ENCODE measurements around the gene METTL3. TPM values are rescaled to one million over a fixed set of nuclear protein-coding genes. Genes with fewer than 3 reads are reported as not detected.
"Not testable (repeated sequence)": the region's sequence is repeated elsewhere in the genome, so short reads cannot be mapped to it uniquely, and the experiment has no call there.

The METTL3 gene
- 45.0 and 49.8 TPM in 2 replicates for total RNA-seq

DNA sequence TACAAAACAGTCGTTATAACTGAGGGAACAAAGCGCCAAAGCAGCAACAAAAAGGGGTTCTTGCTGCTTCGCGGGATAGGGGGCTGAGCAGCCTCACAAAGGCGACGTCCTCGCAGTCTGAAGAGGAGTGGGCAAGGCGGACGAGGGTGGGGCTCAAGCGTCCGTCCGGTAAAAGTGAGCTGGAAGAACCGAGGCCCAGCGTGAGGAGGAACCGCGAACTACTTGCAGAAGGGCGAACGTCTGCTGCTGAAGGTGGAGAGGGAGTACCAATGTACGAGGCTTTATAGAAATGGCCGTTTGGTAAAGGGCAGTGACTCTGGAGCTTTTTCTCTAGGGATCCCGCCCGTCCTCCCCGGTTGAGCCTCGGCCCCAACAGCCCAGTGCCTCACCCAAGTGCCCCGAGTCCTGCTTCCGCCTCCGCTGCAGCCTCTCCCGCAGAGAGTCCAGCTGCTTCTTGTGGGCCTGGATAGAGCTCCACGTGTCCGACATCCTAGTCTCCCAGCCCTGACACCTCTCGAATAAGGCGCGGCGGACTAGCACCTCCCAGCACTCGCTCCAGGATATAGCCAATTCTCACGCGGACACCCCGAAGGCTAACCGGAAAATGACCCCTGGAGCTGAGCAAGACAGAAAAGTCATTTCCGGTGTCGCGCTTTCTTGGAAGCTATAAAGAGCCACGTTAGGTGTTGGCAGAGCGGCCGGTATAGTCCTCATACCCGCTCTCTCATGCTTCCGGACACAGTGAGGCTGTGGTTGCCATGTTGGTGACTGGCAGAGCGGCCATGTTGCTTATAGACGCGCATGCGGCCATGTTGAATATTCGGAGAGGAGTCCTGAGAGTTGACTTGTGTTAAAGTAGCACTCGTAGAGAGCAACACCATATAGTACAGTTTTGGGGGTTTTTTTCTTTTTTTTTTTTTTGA, at the start of gene METTL3:
METTL3 (minus strand) TSS at position 606 of the 923 bp plus-strand sequence; CDS start at position 489, 117 bp downstream.
- peak; percentile 97 for DNase-seq (ENCODE audit: extremely low read depth, low read depth, low spot score)

DNA sequence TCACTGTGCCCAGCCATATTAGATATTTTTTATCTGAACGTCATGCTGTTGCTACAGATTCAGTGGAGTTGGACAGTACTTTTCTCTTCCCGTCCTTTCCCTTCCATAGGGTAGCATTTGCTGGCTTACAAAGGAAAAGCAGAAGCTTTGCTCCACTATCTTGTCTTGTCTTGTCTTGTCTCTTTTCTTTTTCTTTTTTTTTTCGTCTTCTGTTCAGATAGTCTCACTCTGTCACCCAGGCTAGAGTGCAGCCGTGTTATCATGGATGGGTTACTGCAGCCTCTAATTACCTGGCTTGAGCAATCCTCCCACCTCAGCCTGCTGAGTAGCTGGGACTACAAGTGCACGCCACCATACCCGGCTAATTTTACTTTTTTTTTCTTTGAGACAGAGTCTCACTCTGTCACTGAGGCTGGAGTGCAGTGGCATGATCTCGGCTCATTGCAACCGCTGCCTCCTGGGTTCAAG, 47.6 kb upstream of the METTL3 start:
- no peak for DNase-seq (ENCODE audit: extremely low read depth, low read depth, low spot score)

DNA sequence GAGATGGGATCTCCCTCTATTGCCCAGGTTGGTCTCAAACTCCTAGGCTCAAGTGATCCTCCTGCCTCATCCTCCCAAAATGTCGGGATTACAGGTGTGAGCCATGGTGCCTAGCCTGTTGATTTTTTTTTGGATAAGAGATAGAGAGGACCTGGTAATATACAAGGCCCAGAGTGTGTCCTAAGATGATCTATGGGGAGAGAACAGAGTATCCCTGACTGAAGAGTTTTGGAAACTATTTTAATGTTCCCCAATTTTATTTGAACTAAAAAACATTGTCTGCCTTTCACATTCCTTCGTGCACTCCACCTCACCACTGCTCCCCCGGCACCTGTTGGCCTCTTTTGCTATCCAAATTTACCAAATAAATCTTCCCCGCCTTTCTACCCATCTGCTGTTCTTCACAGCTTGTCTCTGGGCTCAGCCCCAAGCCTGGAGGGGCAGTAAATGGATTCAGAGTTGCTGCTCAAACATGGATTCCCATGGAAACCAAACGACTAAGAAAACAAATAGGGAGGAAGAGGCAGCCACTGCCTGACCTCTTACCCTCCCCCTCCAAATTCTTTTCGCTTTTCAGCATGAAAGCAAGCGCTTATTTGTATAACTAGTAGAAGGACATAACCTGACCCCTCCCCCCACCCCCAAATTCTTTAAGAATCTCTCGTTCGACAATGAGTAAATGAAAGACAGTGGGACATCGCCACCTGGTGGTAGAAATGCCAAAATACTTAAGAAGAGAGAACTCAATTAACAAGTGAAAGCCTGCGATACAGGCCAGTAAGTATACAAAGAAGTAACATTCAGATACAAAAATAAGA, 46.2 kb upstream of the METTL3 start:
- peak; percentile 88 for DNase-seq (ENCODE audit: extremely low read depth, low read depth, low spot score)

DNA sequence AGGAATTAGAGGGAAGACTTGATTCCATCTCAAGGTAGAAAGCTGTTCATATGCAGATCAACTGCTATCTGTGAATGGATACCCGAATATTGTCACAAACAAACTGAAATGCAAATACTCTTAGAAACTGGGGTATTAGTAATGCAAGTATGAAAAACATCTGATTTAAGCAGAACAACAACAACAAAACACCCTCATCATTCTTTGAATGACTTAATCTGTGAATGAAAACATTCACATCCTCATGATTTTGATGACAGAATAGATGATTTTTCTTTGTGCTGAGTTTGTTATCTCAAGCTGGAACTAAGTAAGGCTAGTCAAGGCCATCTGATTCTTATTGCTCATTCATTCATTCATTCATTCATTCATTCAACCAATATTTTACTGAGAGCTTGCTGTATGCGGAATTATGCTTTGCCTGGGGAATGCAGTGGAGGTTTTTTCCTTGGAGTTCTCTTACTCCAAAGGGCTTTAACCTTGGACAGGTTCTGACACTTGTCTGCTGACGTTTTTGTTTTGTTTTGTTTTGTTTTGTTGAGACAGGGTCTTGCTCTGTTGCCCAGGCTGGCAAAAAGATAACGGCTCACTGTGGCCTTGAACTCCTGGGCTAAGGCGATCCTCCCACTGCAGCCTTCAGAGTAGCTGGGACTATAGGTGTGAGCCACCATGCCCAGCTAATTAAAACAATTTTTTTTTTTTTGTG, 45.4 kb upstream of the METTL3 start:
- no peak for DNase-seq (ENCODE audit: extremely low read depth, low read depth, low spot score)

DNA sequence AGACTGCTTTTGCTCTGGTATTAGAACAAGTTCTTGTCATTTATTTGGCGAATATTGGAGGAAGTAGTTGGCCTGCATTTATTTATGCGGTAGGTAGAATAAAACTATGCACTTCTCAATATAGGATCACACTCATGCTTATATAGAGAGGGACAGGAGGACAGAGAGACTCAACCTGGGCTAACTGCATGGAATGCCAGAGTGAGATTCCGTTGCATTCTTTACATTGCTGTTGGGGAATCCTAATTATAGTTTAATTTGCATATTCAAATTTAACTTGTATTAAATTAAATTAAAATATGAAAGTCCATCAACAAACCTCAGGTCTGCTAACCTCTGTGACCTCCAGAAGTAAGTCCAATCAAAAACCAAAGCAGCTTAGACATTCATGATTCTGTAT, 42.1 kb upstream of the METTL3 start:
- no peak for DNase-seq (ENCODE audit: extremely low read depth, low read depth, low spot score)

DNA sequence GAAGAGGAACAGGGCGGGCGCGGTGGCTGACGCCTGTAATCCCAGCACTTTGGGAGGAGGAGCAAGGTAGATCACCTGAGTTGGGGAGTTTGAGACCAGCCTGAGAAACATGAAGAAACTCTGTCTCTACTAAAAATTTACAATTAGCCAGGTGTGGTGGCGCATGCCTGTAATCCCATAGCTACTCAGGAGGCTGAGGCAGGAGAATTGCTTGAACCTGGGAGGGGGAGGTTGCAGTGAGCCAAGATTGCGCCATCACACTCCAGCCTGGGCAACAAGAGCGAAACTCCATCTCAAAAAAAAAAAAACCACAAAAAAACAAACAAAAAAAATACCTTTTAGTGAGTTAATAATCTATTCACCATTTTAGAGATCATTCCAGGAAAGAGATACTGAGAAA, 33.4 kb upstream of the METTL3 start:
- not testable (repeated sequence) for DNase-seq (ENCODE audit: extremely low read depth, low read depth, low spot score)

DNA sequence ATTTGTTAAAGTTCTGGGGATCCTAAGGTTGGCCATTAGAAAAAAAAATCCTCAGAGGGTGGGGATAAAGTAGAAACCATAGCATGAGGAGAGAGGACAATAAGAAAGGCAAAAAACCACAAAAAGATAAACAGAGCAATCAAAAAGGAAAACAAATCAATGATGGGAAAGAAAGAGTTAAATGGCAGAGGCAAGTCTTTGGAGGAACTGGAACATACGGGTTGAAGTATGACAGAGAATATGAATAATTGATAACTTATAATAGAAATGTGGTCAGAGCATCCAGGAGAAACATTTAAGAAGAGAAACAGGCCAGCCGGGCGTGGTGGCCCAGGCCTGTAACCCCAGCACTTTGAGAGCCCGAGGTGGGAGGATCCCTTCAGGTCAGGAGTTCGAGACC, 32.8 kb upstream of the METTL3 start:
- no peak for DNase-seq (ENCODE audit: extremely low read depth, low read depth, low spot score)

DNA sequence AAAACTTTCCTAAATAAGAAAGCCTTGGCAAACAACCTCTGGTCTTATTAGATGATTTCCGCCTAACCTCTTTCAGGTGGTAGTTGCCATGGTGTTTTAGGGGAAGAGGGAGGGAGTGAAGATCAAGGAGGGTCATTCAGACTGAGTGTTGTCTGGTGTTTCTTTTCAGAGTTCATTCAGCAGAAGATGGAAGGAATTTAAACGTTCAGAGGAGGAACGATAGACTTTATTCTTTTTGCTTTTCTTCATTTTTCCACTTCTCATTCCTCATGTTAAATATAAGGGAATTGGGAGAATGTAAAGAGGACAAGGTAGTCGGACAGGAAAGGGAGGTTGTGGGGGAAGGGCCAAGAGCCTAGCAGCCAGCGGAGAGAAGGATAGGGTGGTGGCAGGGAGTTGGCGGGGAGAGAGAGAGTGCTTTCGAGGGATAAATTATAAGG, 32.4 kb upstream of the METTL3 start:
- DNase-seq (ENCODE audit: extremely low read depth, low read depth, low spot score): no peak

DNA sequence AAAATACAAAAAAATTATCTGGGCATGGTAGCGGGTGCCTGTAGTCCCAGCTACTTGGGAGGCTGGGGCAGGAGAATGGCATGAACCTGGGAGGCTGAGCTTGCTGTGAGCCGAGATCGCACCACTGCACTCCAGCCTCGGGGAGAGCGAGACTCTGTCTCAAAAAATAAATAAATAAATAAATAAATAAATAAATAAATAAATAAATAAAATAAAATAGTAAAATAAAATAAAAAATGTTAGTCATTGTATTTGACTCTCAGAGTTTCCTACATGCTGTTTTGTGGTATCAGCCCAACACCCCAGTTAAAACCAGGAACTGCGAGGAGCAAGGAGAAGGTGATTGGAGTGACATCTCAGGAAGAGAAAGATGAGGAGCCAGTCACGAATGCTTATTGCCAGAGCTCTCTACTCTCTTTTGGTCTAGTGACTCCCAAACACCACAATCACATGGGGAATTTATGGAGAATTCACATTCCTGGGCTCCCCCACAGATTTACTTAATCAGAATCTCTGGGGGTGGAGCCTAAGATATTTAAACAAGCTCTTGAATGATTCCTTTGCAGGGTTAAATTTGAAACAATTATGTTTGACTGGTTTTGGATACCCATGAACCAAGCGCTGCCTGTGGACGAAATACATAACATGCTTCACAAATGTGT, 30.4 kb upstream of the METTL3 start:
- no peak for DNase-seq (ENCODE audit: extremely low read depth, low read depth, low spot score)

DNA sequence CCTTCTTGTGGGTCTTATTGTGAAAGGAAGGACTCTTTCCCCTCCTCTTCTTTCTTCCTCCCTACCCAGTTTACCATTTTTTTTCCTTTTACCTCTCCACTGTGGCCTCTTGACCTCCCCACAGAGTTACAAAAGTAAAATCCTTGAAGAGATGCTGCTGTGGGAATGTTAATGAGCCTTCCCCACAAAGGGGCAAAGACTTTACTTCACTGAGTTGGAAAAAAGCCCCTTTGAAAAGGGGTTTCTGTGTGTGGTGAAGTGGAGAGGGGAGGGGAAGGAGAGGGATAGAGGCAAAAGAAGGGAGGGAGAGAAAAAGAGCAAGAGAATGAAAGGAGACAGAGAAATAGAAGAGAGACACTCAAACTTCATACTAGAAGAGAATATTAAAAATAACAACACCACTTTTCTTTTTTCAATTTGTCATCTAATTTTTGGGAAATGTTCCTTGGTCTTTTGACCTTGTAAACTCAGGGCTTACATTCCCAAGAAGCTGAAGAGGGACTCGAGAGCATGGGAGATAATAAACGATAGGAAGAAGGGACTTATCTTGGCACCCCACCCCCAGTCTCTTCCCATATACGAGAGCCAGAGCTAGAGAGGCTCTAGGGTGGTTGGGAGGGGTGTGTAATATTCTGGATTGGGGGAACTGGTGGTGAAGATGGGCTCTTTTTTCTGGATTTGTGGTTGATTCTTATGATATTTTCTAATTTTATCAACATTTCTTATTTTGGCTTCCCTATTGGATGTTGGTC, 28.2 kb upstream of the METTL3 start:
- no peak for DNase-seq (ENCODE audit: extremely low read depth, low read depth, low spot score)

DNA sequence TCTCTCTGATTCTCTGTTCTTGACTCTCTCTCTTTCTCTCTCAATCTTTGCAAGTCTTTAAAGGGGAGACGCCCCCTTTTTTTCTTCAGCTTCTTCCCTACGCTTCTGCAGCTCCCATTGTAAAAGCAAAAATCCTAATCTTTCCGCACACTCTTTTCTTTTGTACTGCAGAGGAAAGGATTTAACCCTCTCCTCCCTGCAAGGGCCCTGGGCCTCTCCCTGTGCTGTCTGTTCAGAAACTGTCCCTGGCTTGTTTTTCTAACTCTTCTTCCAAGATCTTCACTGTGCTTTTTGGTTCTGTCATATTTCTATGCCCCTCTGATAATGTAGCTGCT, 25.9 kb upstream of the METTL3 start:
- DNase-seq (ENCODE audit: extremely low read depth, low read depth, low spot score): no peak

DNA sequence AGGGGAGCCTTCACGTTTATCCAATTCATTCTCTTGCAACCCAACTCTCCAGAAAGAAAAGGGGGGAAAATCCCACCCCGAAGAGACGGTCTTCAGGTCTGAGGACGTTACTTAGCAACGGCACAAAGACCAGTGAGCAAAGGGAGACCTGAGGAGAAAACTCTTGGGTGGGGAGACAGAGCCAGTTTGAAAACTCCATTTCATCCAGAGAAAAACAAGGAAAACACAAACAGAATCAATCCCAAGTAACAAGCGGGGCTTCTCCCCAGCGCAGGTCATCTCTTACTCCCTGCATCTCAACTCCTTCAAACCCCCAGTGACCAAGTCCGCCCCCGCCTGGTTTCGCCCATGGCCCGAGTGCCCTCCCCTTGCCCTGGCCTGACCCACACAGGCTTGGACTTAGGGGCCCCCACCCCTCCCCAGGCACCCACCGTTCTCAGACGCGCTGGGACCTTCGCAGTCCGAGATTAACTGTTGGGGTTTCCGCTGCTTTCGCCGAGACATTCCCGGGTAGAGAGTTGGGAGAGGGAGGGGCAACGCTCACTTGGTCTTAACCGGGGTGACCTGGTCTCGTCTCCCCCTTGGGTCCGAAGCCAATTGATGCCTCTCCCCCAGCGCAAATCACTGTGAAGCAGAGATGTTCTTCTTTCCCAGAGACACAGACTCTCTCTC, 25.4 kb upstream of the METTL3 start:
- no peak for DNase-seq (ENCODE audit: extremely low read depth, low read depth, low spot score)

DNA sequence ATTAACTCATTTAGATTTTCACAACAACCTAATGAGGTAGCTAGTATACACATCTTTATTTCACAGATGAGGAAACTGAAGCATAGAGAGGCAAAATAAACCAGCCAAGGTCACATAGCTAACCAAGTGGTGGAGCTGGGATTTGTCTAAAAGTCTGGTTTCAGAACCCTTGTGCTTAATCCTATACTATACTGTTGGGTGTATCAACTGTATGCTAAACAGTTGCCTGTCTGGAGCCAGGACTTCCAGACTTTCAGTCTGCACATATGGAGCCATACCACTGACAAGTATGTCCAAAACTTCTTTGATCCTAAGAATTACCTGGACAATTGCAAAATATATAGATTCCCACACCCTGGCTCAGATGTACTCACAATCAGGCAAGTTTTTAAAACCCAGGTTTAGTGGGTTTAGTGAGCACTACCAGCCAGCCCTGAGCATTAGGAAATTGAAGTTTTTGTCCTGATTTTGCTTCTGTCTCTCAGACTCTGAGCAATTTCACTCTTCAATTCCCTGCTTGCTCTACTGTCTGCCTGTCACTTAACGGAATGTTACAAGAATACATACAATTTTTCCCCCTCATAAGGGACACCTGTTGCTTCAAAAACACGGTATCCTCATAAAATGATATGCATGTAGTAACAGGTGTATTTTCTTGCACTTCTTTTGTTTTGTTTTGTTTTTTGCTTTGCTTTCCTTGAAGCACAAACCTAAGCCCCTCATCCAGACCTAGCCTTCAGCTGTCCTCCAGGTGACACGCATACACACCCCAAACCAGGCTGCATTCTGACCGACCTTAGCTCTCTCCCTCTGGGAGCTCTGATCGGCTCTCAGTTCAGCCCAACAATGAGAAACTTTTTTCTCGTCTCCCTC, 24.6 kb upstream of the METTL3 start:
- DNase-seq (ENCODE audit: extremely low read depth, low read depth, low spot score): no peak

DNA sequence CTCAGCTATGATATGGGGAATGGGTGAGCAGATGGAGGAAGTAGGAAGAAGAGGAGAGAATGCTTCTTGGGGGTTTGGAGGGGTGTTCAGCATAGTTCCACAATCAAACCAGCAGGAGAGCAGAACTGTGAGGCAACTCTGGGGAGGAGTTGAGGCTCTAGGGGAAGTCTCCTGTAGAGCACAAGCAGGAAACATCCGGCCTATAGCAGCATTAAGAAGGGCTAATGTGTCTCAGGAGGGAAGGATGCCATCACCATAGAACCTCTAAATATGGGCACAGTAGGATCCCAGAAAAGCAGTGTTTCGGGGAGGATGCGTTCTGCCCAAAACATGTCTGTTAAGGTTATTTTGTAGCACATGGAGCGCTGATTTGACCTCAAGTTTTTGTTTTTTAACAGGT, 23.4 kb upstream of the METTL3 start:
- DNase-seq (ENCODE audit: extremely low read depth, low read depth, low spot score): no peak

DNA sequence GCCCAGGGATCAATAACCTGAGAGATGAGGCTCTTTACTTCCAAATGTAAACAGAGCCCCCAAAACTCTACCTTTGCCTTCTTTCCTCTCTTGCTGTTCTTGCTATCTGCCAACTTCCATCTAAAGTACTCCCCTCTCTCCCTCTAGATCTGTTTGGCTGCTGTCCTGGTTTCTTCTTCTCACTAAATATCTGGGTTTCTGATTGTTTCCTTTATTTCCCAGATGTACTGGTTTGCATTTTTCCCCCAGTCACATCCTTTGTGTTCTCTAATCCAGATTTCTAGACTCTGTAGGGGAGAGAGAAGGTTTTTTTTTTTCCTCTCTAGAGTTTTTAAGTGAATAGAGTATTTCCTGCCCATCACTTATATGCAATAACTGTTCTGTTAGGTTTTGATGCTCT, 22.2 kb upstream of the METTL3 start:
- DNase-seq (ENCODE audit: extremely low read depth, low read depth, low spot score): no peak

DNA sequence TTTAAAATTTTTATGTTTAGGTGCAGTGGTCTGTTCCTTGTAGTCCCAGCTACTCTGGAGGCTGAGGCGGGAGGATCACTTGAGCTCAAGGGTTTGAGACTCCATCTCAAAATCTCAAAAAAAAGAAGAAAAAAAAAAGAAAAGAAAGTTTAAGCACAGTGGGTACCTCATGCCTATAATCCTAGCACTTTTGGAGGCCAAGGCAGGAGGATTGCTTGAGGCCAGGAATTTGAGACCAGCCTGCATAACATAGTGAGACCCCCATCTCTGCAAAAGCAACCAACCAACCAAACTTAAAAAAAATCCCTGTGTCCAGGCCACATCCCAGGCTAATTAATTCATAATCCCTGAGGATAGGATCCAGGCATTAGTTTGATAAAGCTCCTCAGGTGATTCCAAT, 18.4 kb upstream of the METTL3 start:
- DNase-seq (ENCODE audit: extremely low read depth, low read depth, low spot score): no peak

DNA sequence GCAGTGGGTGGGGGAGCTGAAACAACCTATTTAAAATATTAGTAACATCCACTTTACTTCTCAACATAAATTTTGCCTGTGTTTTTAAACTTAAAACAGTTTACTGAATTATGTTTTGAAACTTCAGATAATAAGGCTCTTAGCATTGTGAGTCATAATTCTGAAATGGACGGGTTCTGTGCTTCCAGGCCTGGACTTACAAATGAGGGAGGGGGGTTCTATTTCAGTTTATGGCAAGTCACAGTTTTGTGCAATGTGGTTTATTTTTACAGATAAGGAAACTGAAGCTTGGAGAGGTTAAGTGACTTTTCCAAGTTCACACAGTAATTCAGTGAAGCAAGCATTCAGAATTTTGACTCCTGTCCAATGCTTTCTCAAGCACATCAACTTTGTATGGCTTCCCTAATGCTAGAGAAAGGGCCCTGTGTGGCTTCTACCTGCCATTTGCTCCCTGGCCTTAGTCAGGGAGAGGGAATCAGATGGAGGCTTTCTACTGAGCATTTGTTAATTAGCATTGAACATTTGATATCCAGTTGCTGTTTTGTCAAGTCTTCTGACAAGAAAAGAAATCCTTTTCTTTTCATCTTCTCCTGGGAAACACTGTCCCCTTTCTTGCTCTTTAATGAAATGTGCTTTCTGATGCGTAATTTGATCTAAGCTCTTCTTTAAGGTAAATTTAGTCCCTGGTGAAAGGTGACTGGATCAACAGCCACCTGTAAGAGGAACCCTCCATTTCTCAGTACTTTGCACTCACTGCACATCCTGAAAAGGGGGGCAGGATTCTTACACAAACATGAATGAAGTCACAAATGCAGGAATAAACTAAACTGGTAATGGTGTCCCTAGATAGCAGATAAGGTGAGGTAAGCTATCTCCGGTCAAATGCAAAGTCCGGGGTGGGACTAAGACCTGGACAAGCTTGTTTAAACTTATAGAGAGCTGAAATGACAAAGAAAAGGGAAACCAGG, 17.5 kb upstream of the METTL3 start:
- no peak for DNase-seq (ENCODE audit: extremely low read depth, low read depth, low spot score)
